Retinal pigment epithelial cell (primary cell): ENCODE results near the gene TTC1.

Experiments used
- DNase-seq: peaks from one replicate; pipeline ENCODE4 v3.0.0-alpha.2; 2010; ENCODE audit warnings: low read depth
- H3K4me3 ChIP-seq: 2 replicates; pipeline ENCODE4 v1.5.1; 2011; ENCODE audit warnings: mild to moderate bottlenecking, low read length, control low read depth, moderate library complexity
- CTCF ChIP-seq: conservative IDR thresholded peaks from 2 replicates; pipeline ENCODE4 v1.5.1; 2011; ENCODE audit warnings: low read depth, low read length, control low read depth, inconsistent platforms

Gene TTC1

GRCh38 chr5:160075073-160075472, 66.1 kb downstream of the TTC1 start:
- no peak for TF ChIP-seq CTCF
- DNase-seq = peak; percentile 10
- H3K4me3 ChIP-seq = no peak overlapping the region

- H3K4me3 ChIP-seq = no peak overlapping the region
- TF ChIP-seq CTCF = no peak
- DNase-seq = no peak
Observed at GRCh38 chr5:160076997-160077396, 68.1 kb downstream of the TTC1 start.

- DNase-seq = no peak
- no peak for TF ChIP-seq CTCF
- no peak overlapping the region for H3K4me3 ChIP-seq
Observed at GRCh38 chr5:160079753-160080152, 70.8 kb downstream of the TTC1 start.

GRCh38 chr5:160081495-160081894, 72.6 kb downstream of the TTC1 start:
- no peak for TF ChIP-seq CTCF
- no peak for DNase-seq
- H3K4me3 ChIP-seq = no peak overlapping the region

GRCh38 chr5:160082614-160083500, 73.9 kb downstream of the TTC1 start:
- DNase-seq = no peak
- no peak overlapping the region for H3K4me3 ChIP-seq
- no peak for TF ChIP-seq CTCF

- TF ChIP-seq CTCF = no peak
- H3K4me3 ChIP-seq = no peak overlapping the region
- no peak for DNase-seq
Observed at GRCh38 chr5:160083501-160083900, 74.6 kb downstream of the TTC1 start.

- H3K4me3 ChIP-seq = no peak overlapping the region
- DNase-seq = no peak
- no peak for TF ChIP-seq CTCF
Observed at GRCh38 chr5:160084144-160084543, 75.2 kb downstream of the TTC1 start.
